ENCODE data around the gene KDM4C. TPM values are rescaled to one million over a fixed set of nuclear protein-coding genes. Genes with fewer than 3 reads are reported as not detected.

The KDM4C gene
- total RNA-seq, 2 donors from 2014 or later, result 42.3 to 55.6 TPM

- intact Hi-C loops (cut with DNase I, micrococcal nuclease), result no loop called here
- ATAC-seq, result peak; percentile 82
- DNase-seq, result peak in 1 of 2 donors; percentile 14
Measured at GRCh38 chr9:7094052-7094451, 336.3 kb downstream of the KDM4C start.

GRCh38 chr9:7094576-7094975, 336.8 kb downstream of the KDM4C start:
- no peak for DNase-seq
- no peak for ATAC-seq
- intact Hi-C loops (cut with DNase I, micrococcal nuclease), result no loop called here

- DNase-seq, result no peak
- intact Hi-C loops (cut with DNase I, micrococcal nuclease), result no loop called here
- ATAC-seq, result no peak
Measured at GRCh38 chr9:7095058-7095457, 337.3 kb downstream of the KDM4C start.

- ATAC-seq (peak; percentile 66), DNase-seq (no peak)
- intact Hi-C loops (cut with DNase I, micrococcal nuclease), result no loop called here
Measured at GRCh38 chr9:7097040-7097715, 339.4 kb downstream of the KDM4C start.

- DNase-seq (no peak), ATAC-seq (no peak)
- intact Hi-C loops (cut with DNase I, micrococcal nuclease), result no loop called here
Measured at GRCh38 chr9:7097785-7098752, 340.3 kb downstream of the KDM4C start.

- intact Hi-C loops (cut with DNase I, micrococcal nuclease), result no loop called here
- DNase-seq (no peak), ATAC-seq (no peak)
Measured at GRCh38 chr9:7103367-7103766, 345.6 kb downstream of the KDM4C start.

- ATAC-seq (peak; percentile 68), DNase-seq (no peak)
- intact Hi-C loops (cut with DNase I, micrococcal nuclease), result no loop called here
Measured at GRCh38 chr9:7103771-7104170, 346.0 kb downstream of the KDM4C start.

- no peak for DNase-seq
- no peak for ATAC-seq
- intact Hi-C loops (cut with DNase I, micrococcal nuclease), result no loop called here
Measured at GRCh38 chr9:7104625-7105024, 346.9 kb downstream of the KDM4C start.

GRCh38 chr9:7105095-7105494, 347.3 kb downstream of the KDM4C start:
- ATAC-seq, result no peak
- DNase-seq, result no peak
- intact Hi-C loops (cut with DNase I, micrococcal nuclease), result no loop called here

- intact Hi-C loops (cut with DNase I, micrococcal nuclease), result no loop called here
- DNase-seq (no peak), ATAC-seq (no peak)
Measured at GRCh38 chr9:7108936-7109335, 351.2 kb downstream of the KDM4C start.

GRCh38 chr9:7111413-7111812, 353.6 kb downstream of the KDM4C start:
- intact Hi-C loops (cut with DNase I, micrococcal nuclease), result no loop called here
- peak; percentile 53 for ATAC-seq
- no peak for DNase-seq

- DNase-seq (no peak), ATAC-seq (no peak)
- intact Hi-C loops (cut with DNase I, micrococcal nuclease), result no loop called here
Measured at GRCh38 chr9:7115606-7116005, 357.8 kb downstream of the KDM4C start.

- ATAC-seq, result peak; percentile 18
- intact Hi-C loops (cut with DNase I, micrococcal nuclease), result no loop called here
- no peak for DNase-seq
Measured at GRCh38 chr9:7117676-7118561, 360.1 kb downstream of the KDM4C start.

GRCh38 chr9:7118633-7119032, 360.9 kb downstream of the KDM4C start:
- DNase-seq, result no peak
- peak; percentile 58 for ATAC-seq
- intact Hi-C loops (cut with DNase I, micrococcal nuclease), result no loop called here

GRCh38 chr9:7119612-7120011, 361.8 kb downstream of the KDM4C start:
- DNase-seq (no peak), ATAC-seq (no peak)
- intact Hi-C loops (cut with DNase I, micrococcal nuclease), result no loop called here

- no peak for DNase-seq
- intact Hi-C loops (cut with DNase I, micrococcal nuclease), result no loop called here
- peak; percentile 21 for ATAC-seq
Measured at GRCh38 chr9:7121055-7121454, 363.3 kb downstream of the KDM4C start.

GRCh38 chr9:7121664-7122063, 363.9 kb downstream of the KDM4C start:
- ATAC-seq, result peak; percentile 77
- no peak for DNase-seq
- intact Hi-C loops (cut with DNase I, micrococcal nuclease), result no loop called here

GRCh38 chr9:7123743-7124142, 366.0 kb downstream of the KDM4C start:
- intact Hi-C loops (cut with DNase I, micrococcal nuclease), result no loop called here
- DNase-seq, result no peak
- ATAC-seq, result no peak

GRCh38 chr9:7125231-7125630, 367.5 kb downstream of the KDM4C start:
- ATAC-seq, result no peak
- no peak for DNase-seq
- intact Hi-C loops (cut with DNase I, micrococcal nuclease), result no loop called here
